ENCODE measurements around the gene MAP4K5. TPM values are rescaled to one million over a fixed set of nuclear protein-coding genes. Genes with fewer than 3 reads are reported as not detected.
"Not testable (repeated sequence)": the region's sequence is repeated elsewhere in the genome, so short reads cannot be mapped to it uniquely, and the experiment has no call there.

Gene MAP4K5
- total RNA-seq, 6 experiments from 2014 or later, result 6.5 to 31.3 (median 14.4) TPM

GRCh38 chr14:50510157-50510556 is 22.2 kb downstream of the MAP4K5 start:
- no peaks in the 10 kb centered on the region for H3K36me3 ChIP-seq
- no peak for DNase-seq
- no peaks in the 10 kb centered on the region for H3K27me3 ChIP-seq
- H3K4me3 ChIP-seq, result no peak overlapping the region
- TF ChIP-seq, protein P1, sequence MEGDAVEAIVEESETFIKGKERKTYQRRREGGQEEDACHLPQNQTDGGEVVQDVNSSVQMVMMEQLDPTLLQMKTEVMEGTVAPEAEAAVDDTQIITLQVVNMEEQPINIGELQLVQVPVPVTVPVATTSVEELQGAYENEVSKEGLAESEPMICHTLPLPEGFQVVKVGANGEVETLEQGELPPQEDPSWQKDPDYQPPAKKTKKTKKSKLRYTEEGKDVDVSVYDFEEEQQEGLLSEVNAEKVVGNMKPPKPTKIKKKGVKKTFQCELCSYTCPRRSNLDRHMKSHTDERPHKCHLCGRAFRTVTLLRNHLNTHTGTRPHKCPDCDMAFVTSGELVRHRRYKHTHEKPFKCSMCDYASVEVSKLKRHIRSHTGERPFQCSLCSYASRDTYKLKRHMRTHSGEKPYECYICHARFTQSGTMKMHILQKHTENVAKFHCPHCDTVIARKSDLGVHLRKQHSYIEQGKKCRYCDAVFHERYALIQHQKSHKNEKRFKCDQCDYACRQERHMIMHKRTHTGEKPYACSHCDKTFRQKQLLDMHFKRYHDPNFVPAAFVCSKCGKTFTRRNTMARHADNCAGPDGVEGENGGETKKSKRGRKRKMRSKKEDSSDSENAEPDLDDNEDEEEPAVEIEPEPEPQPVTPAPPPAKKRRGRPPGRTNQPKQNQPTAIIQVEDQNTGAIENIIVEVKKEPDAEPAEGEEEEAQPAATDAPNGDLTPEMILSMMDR (IDR thresholded peaks at IDR 0.05), result no peak
- no peak for TF ChIP-seq POLR2A (IDR thresholded peaks at IDR 0.05)
- WGBS (ENCODE audit: insufficient coverage, low coverage, low lambda C conversion rate, missing lambda C conversion rate), result 86% methylated on average over 7 of the region's 7 CpGs
- intact Hi-C loops (cut with DNase I), result no loop called here
- H3K27ac ChIP-seq, result no peak overlapping the region
- H3K9me3 ChIP-seq, result no peaks in the 10 kb centered on the region
- no peak for ATAC-seq
- H3K4me1 ChIP-seq, result peaks cover 0 to 3% (median 0%) of the 10 kb centered on the region in 4 donors

GRCh38 chr14:50507078-50507477 is 25.3 kb downstream of the MAP4K5 start:
- 100% methylated on average over 1 of the region's 1 CpG for WGBS (ENCODE audit: insufficient coverage, low coverage, low lambda C conversion rate, missing lambda C conversion rate)
- H3K4me3 ChIP-seq; H3K27ac ChIP-seq; ATAC-seq; H3K36me3 ChIP-seq; H3K9me3 ChIP-seq; DNase-seq; H3K4me1 ChIP-seq; H3K27me3 ChIP-seq; intact Hi-C loops (cut with DNase I): not testable (repeated sequence)

DNA sequence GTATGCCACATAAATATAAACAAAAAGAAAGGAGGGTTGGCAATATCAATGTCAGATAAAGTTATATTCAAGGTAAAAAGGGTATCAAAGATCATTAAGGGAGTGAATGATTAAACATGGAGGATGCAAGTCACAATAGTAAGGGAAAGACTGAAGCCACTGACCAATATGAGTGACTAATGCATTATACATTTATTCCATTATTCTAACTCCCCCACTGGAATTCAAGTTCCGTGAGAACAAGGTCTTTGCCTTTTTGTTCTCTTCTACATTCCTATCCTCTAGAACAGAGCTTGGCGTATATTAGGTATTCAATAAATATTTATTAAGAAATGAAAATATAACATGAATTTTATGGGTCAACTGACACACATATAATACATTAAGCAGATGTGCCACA is 30.7 kb downstream of the MAP4K5 start:
- Histone ChIP-seq H3K9me3 (no peaks in the 10 kb centered on the region), H3K27me3 (no peaks in the 10 kb centered on the region), H3K36me3 (no peaks in the 10 kb centered on the region), H3K4me1 (no peaks in the 10 kb centered on the region), H3K4me3 (no peak overlapping the region), H3K27ac (no peak overlapping the region)
- no peak for TF ChIP-seq POLR2A (IDR thresholded peaks at IDR 0.05)
- TF ChIP-seq, protein P1 (IDR thresholded peaks at IDR 0.05), result no peak
- DNase-seq, result no peak
- no peak for ATAC-seq
- intact Hi-C loops (cut with DNase I), result no loop called here
- 92% methylated on average over 2 of the region's 2 CpGs for WGBS (ENCODE audit: insufficient coverage, low coverage, low lambda C conversion rate, missing lambda C conversion rate)

GRCh38 chr14:50497351-50497750 is 35.0 kb downstream of the MAP4K5 start:
- TF ChIP-seq POLR2A (IDR thresholded peaks at IDR 0.05), result no peak
- TF ChIP-seq, protein P1 (IDR thresholded peaks at IDR 0.05), result no peak
- Histone ChIP-seq H3K9me3 (no peaks in the 10 kb centered on the region), H3K27me3 (no peaks in the 10 kb centered on the region), H3K4me3 (no peak overlapping the region), H3K36me3 (no peaks in the 10 kb centered on the region), H3K27ac (no peak overlapping the region), H3K4me1 (no peaks in the 10 kb centered on the region)
- 66% methylated on average over 2 of the region's 2 CpGs for WGBS (ENCODE audit: insufficient coverage, low coverage, low lambda C conversion rate, missing lambda C conversion rate)
- ATAC-seq, result no peak
- DNase-seq, result no peak
- intact Hi-C loops (cut with DNase I), result no loop called here

DNA sequence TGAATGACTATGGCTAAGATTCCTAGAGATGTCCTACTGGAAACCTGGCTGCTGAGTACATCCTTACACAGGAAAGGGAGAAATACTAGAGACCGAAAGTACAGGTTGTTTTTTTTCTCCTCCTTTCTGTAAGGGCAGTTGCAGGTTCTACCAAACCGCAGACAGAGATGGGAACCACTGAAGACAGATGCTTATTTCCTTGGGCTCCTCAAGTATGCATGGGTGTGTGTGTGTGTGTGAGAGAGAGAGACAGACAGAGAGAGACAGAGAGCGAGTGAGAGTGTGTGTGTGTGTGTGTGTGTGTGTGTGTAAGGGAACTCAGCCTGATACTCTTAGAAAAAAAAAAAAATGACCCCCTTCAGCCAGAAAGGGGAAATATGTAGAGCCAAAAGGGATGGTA is 42.5 kb downstream of the MAP4K5 start:
- H3K4me1 ChIP-seq, result no peaks in the 10 kb centered on the region
- no peaks in the 10 kb centered on the region for H3K9me3 ChIP-seq
- no peak overlapping the region for H3K4me3 ChIP-seq
- no peaks in the 10 kb centered on the region for H3K36me3 ChIP-seq
- DNase-seq, result no peak
- no peak overlapping the region for H3K27ac ChIP-seq
- ATAC-seq, result no peak
- H3K27me3 ChIP-seq, result no peaks in the 10 kb centered on the region
- intact Hi-C loops (cut with DNase I), result no loop called here
- TF ChIP-seq, protein P1 (IDR thresholded peaks at IDR 0.05), result no peak
- TF ChIP-seq POLR2A (IDR thresholded peaks at IDR 0.05), result no peak
- WGBS (ENCODE audit: insufficient coverage, low coverage, low lambda C conversion rate, missing lambda C conversion rate), result 84% methylated on average over 2 of the region's 3 CpGs
